NCI-H2029 treated with DMSO at 0.1 percent for 48 hours (cell line): ENCODE measurements around the gene BCL7A.
"Not testable (repeated sequence)": the region's sequence is repeated elsewhere in the genome, so short reads cannot be mapped to it uniquely, and the experiment has no call there.

Experiments
- DNase-seq: peaks from one replicate; lab custom pipeline; 2025; lab: John Stamatoyannopoulos, UW

The BCL7A gene

DNA sequence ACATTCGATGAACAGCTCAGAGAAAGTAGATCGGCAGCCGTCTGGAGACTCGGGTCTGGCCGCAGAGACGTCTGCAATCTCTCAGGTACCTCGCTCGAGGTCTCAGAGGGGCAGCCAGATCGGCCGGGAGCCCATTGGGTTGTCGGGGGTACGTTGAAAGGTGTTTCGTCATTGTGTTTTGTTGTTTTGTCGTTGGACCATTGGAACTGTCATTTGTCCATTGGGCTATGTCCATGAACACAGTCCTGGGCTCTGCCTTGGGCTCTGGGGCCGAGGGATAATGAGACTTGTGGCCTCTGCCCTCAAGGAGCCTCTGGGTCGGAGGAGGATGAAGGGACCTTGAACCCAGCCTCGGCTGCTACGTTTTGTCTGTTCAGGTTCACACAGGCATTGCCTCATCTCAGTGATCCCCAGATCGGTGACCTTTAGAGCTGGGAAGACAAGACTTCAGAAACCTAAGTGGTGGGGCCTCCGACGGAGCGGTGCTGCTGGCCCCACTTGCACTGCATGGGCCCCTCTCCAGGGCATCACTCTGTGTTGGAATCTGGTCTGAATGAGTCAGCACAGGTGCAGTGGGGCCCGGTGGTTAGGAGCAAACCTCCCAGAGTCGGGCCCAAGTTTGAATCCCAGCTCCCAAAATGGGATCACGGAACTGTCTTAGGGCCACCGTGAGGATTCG lies 33.3 kb downstream of the BCL7A start:
- no peak for DNase-seq

DNA sequence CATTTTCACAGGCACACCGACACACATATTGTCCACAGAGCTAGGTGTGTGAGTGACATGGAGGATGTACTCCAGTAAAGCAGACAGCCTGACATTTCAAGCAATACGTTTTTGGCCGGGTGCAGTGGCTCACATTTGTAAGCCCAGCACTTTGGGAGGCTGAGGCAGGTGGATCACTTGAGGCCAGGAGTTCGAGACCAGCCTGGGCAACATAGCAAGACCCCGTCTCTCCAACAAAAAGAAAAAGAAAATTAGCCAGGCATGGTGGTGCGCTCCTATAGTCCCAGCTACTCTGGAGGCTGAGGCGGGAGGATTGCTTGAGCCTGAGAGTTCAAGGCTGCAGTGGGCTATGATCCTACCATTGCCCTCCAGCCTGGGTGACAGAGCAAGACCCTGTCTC lies 34.7 kb downstream of the BCL7A start:
- DNase-seq: not testable (repeated sequence)

- DNase-seq: no peak
Observed at GRCh38 chr12:122057007-122057735, 35.5 kb downstream of the BCL7A start.

DNA sequence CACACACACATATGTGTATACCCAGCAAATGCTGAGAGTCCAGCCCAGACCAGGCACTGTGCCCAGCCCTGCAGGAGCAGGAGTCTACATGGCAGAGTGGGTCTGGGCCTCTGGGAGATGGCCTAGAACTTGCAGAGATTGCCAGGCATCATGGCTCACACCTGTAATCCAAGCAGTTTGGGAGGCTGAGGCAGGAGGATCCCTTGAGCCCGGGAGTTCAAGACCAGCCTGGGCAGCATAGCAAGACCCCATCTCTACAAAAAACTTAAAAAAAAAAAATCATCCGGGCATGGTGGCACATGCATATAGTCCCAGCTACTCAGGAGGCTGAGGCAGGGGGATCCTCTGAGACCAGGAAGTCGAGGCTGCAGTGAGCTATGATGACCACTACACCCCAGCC lies 36.1 kb downstream of the BCL7A start:
- DNase-seq: no peak

- DNase-seq: no peak
Observed at GRCh38 chr12:122058549-122059149, 37.0 kb downstream of the BCL7A start.

DNA sequence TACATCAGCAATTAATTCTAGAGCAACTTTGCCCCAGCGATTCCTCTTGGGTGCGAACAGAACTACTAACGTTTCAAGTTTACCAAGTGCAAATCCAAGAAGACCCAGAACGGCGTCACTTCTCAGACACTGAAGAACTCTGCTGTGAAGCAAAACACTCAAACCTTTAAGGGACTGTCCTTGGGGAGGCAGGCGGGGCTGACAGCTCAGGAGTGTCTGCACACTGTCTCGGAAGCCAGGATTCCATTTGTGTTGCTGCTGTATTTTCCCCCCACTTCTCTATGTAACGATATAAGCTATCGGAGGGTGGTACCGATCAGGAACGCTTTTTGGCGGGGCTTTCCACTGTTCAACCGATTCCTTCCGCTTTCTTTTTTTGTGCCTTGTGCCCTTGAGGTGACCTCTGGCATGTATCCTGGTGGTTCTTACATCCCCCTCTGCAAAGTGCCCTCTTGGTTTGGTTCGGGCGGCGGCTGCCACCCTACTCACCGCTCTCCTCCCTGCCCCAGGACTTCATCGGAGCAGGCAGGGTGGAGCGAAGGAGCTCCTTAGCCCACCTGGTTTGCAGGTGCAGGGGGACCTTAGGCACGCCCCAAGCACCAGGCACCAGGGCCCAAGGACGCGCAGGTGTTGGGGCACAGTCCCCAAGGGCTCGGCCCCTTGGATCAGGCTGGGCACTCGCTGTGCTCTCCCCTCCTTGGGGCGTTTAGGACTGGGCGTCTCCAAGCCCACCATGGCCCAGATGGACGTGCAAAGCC lies 37.7 kb downstream of the BCL7A start:
- no peak for DNase-seq

DNA sequence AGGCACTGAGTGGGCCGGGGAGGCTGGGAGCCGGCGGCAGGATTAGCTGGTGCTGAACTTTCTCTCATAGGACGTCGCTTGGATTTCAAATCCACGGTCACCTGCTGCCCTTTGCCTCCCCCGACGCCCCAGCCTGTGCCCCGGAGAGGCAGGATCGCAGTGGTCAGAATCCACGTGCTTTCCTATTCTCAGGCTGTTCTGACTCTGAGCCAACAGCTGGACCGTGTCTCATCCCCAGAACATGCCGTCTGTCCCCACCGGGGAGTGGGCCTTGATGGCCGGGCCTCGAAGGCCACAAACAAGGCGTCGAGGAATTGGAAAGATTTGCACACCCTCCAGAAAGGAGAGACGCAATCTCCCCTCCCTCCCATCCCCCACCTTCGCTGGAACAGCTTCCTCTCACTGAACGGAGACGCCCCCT lies 38.4 kb downstream of the BCL7A start:
- DNase-seq: no peak

GRCh38 chr12:122061253-122061652 lies 39.6 kb downstream of the BCL7A start:
- DNase-seq: no peak

GRCh38 chr12:122062832-122063693 lies 41.4 kb downstream of the BCL7A start:
- DNase-seq: peak; percentile 66

DNA sequence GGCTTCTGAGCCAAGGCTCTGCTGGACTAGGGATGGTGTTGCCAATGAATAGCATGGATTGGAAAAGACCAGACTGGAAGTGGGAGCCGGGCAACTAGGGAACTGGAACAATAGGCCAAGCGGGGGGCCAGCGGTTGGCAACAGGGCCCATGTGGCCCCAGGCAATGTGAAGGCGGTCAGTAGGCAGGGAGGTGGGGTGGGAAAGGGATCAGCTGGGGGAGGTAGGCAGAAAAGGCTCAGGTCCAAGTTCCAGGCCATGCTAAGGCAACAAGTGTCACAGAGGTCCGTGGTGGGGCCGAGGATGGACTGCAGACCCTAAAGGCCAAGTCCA lies 42.0 kb downstream of the BCL7A start:
- DNase-seq: no peak

DNA sequence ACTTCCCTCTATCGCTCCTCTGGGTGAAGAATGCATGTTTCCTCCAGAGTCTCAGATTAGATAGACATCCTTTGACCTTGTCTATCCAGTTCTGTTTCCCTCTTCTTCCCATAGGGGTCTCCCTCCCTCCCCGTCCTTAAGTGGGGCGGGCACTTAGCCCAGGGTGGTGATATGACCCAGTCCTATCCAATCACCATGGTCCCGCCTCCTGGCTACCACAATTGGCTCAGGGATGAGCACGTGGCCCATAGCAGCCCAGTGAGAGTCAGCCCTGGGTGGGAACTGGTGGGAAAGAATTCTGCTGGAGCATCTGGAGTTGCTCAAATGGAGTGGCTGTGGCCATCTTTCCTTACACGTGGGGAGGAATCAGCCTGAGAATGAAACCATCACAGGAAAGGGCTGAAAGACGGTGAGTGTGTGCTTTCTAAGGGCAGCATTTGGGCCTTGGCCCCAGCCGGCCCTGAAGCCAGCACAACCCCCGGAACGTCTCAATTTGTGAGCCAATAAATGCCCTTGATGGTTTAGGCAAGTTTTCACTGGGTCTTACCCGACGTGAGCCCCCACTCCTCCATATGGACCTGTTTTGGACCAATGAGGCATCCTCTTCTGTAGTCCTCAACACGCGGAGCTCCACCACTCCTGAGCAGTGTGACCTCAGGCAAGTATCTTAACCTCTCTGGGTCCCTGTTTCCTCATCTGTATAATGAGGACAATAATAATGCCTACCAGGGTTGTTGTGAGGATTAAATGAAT lies 42.5 kb downstream of the BCL7A start:
- peak; percentile 86 for DNase-seq

DNA sequence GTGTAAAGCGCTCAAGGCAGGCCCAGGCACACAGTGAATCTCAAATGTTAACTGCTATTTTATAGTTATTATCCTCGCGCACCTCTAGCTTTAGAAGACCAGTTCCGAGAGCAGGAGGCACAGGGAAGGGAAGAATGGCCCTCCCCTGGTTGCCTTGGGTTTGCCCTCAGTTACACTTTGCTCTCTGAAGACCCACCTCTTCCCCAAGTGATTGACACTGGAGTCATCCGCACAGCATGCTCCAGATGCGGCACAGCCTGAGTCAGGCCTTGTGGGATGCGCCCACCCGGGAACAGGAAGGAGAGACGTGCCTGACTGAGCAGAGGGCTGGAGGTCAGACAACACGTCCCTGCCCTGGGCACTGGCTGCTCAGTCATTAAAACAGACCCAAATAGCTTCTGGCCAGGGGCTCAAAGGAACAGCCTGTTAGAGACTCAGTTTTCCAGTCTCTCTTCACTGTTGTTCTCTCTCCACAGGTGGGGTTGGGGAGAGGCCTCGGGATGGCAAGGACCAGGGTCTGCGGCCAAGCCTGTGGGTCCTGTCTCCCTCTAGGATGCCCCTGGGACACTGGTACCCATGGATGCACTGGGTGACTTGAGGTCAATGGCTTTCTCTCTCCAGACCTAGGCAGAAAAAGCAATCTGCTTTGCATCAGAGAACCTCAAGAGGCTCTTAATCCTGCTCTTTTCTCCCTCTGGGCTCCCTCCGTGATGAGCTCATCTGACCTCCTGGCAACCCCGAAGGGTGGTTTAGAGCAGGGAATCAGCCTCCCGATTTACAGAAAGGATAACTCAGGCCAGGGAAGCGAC lies 43.3 kb downstream of the BCL7A start:
- peak; percentile 45 for DNase-seq

GRCh38 chr12:122067548-122067947 lies 45.9 kb downstream of the BCL7A start:
- DNase-seq: no peak

DNA sequence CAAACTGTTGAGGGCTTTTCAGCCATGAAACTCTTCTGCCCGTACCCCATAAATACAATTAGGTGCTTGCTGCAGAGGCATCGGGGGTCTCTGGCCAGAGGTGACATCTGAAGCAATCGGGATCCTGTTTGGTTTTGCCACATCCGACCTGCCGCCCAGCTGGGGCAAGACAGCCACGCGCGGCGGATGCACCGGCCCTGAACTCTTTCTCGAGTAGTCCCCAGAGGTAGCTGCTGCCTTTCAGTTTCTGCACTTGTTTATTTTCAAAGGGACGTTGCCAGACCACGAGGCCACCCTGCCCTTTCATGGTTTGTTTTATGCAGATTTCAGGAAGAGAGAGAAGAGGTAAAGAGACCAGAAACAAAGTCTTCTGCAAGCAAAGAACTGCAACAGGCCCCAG lies 46.3 kb downstream of the BCL7A start:
- no peak for DNase-seq

- DNase-seq: peak; percentile 81
Observed at GRCh38 chr12:122072031-122072970, 50.6 kb downstream of the BCL7A start.

GRCh38 chr12:122073815-122074214 lies 52.1 kb downstream of the BCL7A start:
- no peak for DNase-seq

DNA sequence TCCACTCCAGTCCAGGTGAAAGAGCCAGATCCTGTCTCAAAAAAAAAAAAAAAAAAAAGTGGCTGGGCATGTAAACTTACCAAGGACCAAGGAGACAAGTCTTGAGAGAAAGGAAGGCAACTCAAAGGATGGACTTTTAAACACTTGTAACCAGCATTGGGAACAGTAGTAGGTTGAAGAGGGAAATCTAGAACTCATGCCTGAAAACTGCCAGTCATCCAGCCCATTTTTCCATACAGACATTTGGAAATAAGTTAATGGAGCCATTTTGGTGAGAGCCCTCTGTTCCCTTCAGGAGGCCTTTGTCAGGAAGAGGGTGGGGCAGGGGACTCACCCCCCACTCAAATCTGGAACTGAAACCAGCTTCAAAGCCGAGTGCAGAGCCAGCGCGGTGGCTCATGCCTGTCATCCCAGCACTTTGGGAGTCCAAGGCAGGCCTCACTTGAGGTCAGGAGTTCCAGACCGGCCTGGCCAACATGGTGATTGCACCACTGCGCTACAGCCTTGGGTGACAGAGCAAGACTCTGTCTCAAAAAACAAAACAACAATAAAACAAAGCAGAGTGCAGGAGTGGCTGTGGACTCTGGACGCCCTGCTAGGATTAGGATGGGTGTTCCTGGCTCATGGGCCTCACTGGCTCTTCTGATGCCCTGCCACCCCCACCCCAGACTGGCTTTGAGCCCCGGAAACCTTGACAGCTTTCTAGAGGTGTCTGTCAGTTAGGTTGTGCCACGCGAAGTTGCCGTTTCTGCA lies 55.2 kb downstream of the BCL7A start:
- no peak for DNase-seq
